Lower leg skin (tissue), 3 donors: ENCODE measurements around the gene RFNG.

Source experiments
- CTCF ChIP-seq, 3 donors: fragments of 450-650 bp; IDR thresholded peaks; one replicate each; pipeline ENCODE4 v1.5.1; 2016; ENCODE audit warnings: antibody characterized with exemption in 3 of 3, mild to moderate bottlenecking in 3 of 3, moderate library complexity in 2 of 3
- POLR2A ChIP-seq, 2 donors: fragments of 450-650 bp; IDR thresholded peaks; one replicate each; pipeline ENCODE4 v1.6.1; 2016 to 2017; ENCODE audit warnings: antibody characterized with exemption in 2 of 2, mild to moderate bottlenecking in 1 of 2, moderate library complexity in 1 of 2

- TF ChIP-seq CTCF (IDR thresholded peaks at IDR 0.05) (no peak), POLR2A (IDR thresholded peaks at IDR 0.05) (no peak)
Observed at GRCh38 chr17:82097184-82097918, 45.7 kb upstream of the RFNG start.
